Measurements from ENCODE around the gene FOXA2. TPM values are rescaled to one million over a fixed set of nuclear protein-coding genes. Genes with fewer than 3 reads are reported as not detected.
"Not testable (repeated sequence)": the region's sequence is repeated elsewhere in the genome, so short reads cannot be mapped to it uniquely, and the experiment has no call there.

The FOXA2 gene
- total RNA-seq, 2 donors from 2014 or later: 0.34 to 0.59 TPM

DNA sequence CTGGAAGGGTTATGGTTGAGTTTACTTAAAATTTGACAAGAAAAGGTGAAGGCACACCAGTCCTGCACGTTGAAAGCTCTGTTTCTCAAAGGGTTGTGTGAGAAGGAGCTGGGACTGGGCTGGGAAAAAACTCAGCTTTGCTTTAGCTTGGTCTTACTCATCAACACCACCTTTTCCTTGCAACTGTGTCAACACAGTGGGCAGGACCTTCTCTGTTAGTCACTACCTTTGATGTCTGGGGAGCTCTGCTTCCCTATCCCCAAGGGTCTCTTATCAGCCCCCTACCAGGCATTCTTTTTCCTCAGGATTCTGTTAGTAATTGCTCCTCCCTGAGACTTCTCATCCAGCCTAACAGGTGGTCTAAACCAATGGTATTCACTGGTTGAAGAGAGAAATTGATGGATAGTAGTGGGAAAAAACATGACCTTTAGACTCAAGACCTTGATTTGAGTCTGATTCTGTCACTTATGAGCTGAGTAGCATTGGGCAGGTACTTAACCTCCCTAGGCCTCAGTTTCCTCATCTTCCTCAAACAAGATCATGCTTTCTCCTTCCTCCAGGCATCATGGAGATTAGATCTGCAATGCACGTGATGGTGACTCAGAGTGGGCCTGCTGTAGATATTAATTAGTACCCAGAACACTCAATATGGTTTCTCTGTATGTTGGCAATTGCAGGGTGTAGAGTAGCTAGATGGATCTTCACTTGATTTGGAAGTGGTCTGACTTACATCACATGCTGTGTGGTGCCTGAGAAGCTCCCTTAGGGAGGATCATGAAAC is 17.2 kb upstream of the FOXA2 start:
- DNase-seq (ENCODE audit: low spot score): no peak
- H3K27me3 ChIP-seq (replicated peaks; ENCODE audit: insufficient read depth): peaks cover 3% of the 10 kb centered on the region
- no peaks in the 10 kb centered on the region for H3K9me3 ChIP-seq
- intact Hi-C loops (cut with DNase I): no loop called here
- 64% methylated on average over 2 of the region's 2 CpGs for WGBS
- H3K4me1 ChIP-seq (replicated peaks): no peaks in the 10 kb centered on the region
- TF ChIP-seq POLR2AphosphoS5 (IDR thresholded peaks at IDR 0.05): no peak
- TF ChIP-seq, protein P1, sequence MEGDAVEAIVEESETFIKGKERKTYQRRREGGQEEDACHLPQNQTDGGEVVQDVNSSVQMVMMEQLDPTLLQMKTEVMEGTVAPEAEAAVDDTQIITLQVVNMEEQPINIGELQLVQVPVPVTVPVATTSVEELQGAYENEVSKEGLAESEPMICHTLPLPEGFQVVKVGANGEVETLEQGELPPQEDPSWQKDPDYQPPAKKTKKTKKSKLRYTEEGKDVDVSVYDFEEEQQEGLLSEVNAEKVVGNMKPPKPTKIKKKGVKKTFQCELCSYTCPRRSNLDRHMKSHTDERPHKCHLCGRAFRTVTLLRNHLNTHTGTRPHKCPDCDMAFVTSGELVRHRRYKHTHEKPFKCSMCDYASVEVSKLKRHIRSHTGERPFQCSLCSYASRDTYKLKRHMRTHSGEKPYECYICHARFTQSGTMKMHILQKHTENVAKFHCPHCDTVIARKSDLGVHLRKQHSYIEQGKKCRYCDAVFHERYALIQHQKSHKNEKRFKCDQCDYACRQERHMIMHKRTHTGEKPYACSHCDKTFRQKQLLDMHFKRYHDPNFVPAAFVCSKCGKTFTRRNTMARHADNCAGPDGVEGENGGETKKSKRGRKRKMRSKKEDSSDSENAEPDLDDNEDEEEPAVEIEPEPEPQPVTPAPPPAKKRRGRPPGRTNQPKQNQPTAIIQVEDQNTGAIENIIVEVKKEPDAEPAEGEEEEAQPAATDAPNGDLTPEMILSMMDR (IDR thresholded peaks at IDR 0.05): no peak
- TF ChIP-seq POLR2A (IDR thresholded peaks at IDR 0.05): no peak
- H3K36me3 ChIP-seq: no peaks in the 10 kb centered on the region
- no peak overlapping the region for H3K4me3 ChIP-seq
- H3K27ac ChIP-seq: no peak overlapping the region

DNA sequence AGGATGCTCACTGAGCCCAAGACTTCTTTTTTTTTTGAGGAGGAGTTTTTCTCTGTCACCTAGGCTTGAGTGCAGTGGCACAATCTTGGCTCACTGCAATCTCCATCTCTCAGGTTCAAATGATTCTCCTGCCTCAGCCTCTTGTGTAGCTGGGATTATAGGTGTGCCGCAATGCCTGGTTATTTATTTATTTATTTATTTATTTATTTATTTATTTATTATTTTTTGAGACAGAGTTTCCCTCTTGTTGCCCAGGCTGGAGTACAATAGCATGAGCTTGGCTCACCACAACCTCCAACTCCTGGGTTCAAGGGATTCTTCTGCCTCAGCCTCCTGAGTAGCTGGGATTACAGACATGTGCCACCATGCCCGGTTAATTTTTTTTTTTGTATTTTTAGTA is 14.9 kb upstream of the FOXA2 start:
- H3K36me3 ChIP-seq; DNase-seq (ENCODE audit: low spot score); intact Hi-C loops (cut with DNase I); H3K4me3 ChIP-seq; H3K27me3 ChIP-seq (replicated peaks; ENCODE audit: insufficient read depth); H3K9me3 ChIP-seq; H3K4me1 ChIP-seq (replicated peaks); H3K27ac ChIP-seq: not testable (repeated sequence)
- 98% methylated on average over 2 of the region's 2 CpGs for WGBS

DNA sequence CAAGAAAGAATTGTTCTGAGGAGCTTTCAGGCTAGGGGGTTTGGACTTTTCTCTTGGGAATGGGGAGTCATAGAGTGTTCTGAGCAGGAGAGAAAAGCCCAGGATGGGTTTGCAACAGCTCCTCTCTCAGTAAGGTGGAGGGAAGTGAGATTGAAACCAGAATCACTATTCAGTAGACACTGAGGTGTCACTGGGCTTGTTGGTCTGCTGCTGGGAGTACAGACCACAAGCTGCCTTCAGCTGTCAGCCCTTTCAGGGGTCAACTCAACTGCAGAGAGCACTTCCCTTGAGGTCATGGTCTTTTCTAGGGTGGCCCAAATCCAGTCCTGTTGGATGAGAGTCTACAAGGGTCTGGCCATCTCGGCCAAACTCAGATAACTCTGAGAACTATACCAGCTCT is 12.9 kb upstream of the FOXA2 start:
- no peak for DNase-seq (ENCODE audit: low spot score)
- intact Hi-C loops (cut with DNase I): no loop called here
- Histone ChIP-seq H3K4me1 (replicated peaks) (no peaks in the 10 kb centered on the region), H3K36me3 (no peaks in the 10 kb centered on the region), H3K4me3 (no peak overlapping the region), H3K27me3 (replicated peaks; ENCODE audit: insufficient read depth) (peaks cover 5% of the 10 kb centered on the region), H3K9me3 (no peaks in the 10 kb centered on the region), H3K27ac (no peak overlapping the region)
- 83% methylated on average over 1 of the region's 1 CpG for WGBS
- no peak for TF ChIP-seq POLR2A (IDR thresholded peaks at IDR 0.05)
- TF ChIP-seq, protein P1 (IDR thresholded peaks at IDR 0.05): no peak
- TF ChIP-seq POLR2AphosphoS5 (IDR thresholded peaks at IDR 0.05): no peak

DNA sequence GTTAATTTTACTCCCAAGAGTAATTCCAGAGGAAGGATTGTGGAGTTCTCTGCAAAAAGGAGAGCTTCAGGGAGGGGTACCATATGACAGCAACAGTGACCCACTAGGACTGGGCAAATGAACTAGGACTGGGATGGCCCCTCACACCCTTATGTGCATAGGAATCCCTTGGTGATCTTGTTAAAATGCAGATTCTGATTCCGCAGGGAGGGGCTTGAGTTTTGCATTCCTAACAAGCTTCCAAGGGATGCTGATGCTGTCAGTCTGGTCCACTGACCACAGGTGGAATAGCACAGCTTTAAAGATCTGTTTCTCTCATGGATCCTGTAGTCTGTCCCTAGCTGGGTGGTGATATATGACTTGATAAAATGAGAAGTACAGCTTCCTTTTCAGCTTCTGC is 6.3 kb upstream of the FOXA2 start:
- no peak overlapping the region for H3K4me3 ChIP-seq
- WGBS: 50% methylated on average over 1 of the region's 1 CpG
- intact Hi-C loops (cut with DNase I): no loop called here
- H3K27me3 ChIP-seq (replicated peaks; ENCODE audit: insufficient read depth): peaks cover 12% of the 10 kb centered on the region
- no peaks in the 10 kb centered on the region for H3K36me3 ChIP-seq
- TF ChIP-seq, protein P1 (IDR thresholded peaks at IDR 0.05): no peak
- no peak for TF ChIP-seq POLR2A (IDR thresholded peaks at IDR 0.05)
- no peak for TF ChIP-seq POLR2AphosphoS5 (IDR thresholded peaks at IDR 0.05)
- no peaks in the 10 kb centered on the region for H3K4me1 ChIP-seq (replicated peaks)
- no peaks in the 10 kb centered on the region for H3K9me3 ChIP-seq
- DNase-seq (ENCODE audit: low spot score): no peak
- no peak overlapping the region for H3K27ac ChIP-seq

DNA sequence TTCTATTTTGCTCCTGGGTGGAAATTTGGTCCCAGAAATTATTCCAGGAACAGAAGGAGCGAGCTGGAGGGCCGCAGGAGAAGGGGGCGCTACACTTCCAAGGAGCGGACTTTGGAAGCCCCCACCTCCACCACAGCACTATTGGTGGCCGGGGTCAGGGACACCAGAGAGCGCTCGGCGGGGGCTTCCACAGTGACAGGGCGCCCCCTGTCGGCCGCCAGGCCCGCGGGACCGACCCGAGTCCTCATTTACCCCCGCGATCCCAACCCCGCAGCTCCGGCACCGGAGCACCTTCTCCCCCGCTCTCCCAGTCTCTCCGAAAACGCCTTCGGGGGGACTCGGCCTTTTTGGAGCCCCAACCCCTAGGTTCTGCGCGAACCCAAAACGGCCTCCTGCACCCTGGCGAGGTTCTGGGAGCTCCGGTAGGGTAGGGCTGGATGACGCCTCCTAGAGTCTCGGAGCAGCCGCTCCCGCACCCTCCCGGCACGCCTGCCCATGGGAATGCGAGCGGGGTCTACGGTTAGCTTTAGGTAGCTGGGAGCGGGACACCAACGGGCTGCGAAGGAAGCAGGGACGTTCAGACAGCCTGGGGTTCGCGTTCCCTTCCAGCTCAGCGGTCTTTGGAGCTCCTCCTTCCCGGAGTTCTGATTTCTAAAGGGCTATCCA is 2.4 kb upstream of the FOXA2 start:
- 9% methylated on average over 47 of the region's 47 CpGs for WGBS
- H3K27ac ChIP-seq: no peak overlapping the region
- H3K9me3 ChIP-seq: no peaks in the 10 kb centered on the region
- TF ChIP-seq POLR2A (IDR thresholded peaks at IDR 0.05): no peak
- TF ChIP-seq, protein P1 (IDR thresholded peaks at IDR 0.05): peak; percentile 56 to 88 (median 63)
- no peaks in the 10 kb centered on the region for H3K4me1 ChIP-seq (replicated peaks)
- intact Hi-C loops (cut with DNase I): no loop called here
- DNase-seq (ENCODE audit: low spot score): peak; percentile 41
- no peak overlapping the region for H3K4me3 ChIP-seq
- peaks cover 34% of the 10 kb centered on the region for H3K27me3 ChIP-seq (replicated peaks; ENCODE audit: insufficient read depth)
- H3K36me3 ChIP-seq: no peaks in the 10 kb centered on the region

Measured in prostate gland (tissue), 2 donors.